Lower lobe of right lung (tissue), 2 donors: Measurements from ENCODE around the gene NXPE4. TPM values are rescaled to one million over a fixed set of nuclear protein-coding genes. Genes with fewer than 3 reads are reported as not detected.

ENCODE experiments used
- ATAC-seq, 2 donors: fragments of 200-7000 bp; cut with Tn5 transposase; one replicate each; pipeline ENCODE4 v1.9.1; 2020 to 2022; ENCODE audit warnings: mild to moderate bottlenecking in 2 of 2, moderate library complexity in 2 of 2
- DNase-seq: peaks from one replicate; pipeline ENCODE4 v3.0.0-alpha.2; 2020
- H3K27ac ChIP-seq: fragments of 200-600 bp; one replicate; pipeline ENCODE4 v1.8.0; 2022
- H3K27me3 ChIP-seq: fragments of 200-600 bp; one replicate; pipeline ENCODE4 v1.8.0; 2022; ENCODE audit warnings: low read depth
- H3K36me3 ChIP-seq: fragments of 200-600 bp; one replicate; pipeline ENCODE4 v1.8.0; 2022; ENCODE audit warnings: mild to moderate bottlenecking
- H3K4me1 ChIP-seq: fragments of 200-600 bp; one replicate; pipeline ENCODE4 v1.8.0; 2022
- H3K4me3 ChIP-seq: fragments of 200-600 bp; one replicate; pipeline ENCODE4 v1.8.0; 2022; ENCODE audit warnings: mild to moderate bottlenecking
- H3K9me3 ChIP-seq: fragments of 200-600 bp; one replicate; pipeline ENCODE4 v1.8.0; 2022
- intact Hi-C: fragments of 100-400 bp; cut with DNase I; formaldehyde crosslinking; loops from one replicate; pipeline ENCODE4 v1.11.0; 2022
- total RNA-seq: library from RNA; stranded (reverse); fragmentation: NEBNext Ultra II Directional; extraction: Animal tissue kit (Norgen Biotek cat#: 25700); gene quantifications from one replicate; pipeline ENCODE4 v1.2.1, GENCODE V29; 2021
- TF ChIP-seq, protein P1 (sequence below): fragments of 200-600 bp; IDR thresholded peaks from one replicate; pipeline ENCODE4 v1.8.0; 2022; ENCODE audit warnings: antibody characterized with exemption, mild to moderate bottlenecking
- donor health status: DM: no; HTN: yes; CAD: no; lungs with severe emphysema.

Gene NXPE4
- total RNA-seq, 1 donor from 2014 or later: not detected

- Histone ChIP-seq H3K36me3 (no peaks in the 10 kb centered on the region), H3K27me3 (no peaks in the 10 kb centered on the region), H3K4me3 (no peak overlapping the region), H3K4me1 (no peaks in the 10 kb centered on the region), H3K9me3 (no peaks in the 10 kb centered on the region), H3K27ac (no peak overlapping the region)
- DNase-seq: no peak
- ATAC-seq: no peak
- TF ChIP-seq, protein P1, sequence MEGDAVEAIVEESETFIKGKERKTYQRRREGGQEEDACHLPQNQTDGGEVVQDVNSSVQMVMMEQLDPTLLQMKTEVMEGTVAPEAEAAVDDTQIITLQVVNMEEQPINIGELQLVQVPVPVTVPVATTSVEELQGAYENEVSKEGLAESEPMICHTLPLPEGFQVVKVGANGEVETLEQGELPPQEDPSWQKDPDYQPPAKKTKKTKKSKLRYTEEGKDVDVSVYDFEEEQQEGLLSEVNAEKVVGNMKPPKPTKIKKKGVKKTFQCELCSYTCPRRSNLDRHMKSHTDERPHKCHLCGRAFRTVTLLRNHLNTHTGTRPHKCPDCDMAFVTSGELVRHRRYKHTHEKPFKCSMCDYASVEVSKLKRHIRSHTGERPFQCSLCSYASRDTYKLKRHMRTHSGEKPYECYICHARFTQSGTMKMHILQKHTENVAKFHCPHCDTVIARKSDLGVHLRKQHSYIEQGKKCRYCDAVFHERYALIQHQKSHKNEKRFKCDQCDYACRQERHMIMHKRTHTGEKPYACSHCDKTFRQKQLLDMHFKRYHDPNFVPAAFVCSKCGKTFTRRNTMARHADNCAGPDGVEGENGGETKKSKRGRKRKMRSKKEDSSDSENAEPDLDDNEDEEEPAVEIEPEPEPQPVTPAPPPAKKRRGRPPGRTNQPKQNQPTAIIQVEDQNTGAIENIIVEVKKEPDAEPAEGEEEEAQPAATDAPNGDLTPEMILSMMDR: no peak
- intact Hi-C loops: no loop called here
These were observed 32.5 kb downstream of the NXPE4 start for GRCh38 chr11:114563077-114563476.

DNA sequence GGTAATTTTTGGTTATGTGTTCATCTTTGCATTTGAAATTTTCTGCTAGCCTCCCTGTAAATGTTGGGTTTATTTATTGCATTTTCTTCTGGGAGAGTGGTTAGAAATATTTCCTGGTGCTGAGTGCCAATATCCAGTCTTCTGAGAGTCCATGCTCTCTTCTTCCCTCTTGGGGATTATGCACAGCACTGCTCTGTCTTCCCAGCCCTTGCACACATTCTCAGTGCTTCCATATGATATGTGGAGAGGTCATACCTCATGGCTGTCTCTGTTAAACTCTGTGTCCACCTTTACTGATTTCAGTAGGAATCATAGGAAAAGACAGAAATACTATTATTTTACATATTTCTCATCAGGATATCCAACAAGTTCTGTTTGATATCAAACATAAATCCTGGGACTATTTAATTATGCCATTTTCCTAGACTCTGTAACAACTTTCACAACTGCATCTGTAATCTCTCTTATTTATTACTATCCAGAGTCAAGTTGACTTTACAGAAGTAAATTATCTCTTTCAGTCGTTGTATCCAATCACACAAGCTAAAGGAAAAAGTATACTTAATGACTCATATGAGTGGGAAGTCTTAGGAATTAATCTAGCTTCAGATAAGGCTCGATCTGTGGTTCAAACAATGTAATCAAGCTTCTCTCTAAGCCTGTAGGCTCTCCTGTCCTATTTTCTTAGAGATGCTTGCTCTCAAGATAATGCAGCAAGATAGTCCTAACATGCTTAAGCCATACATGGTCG lies 33.2 kb downstream of the NXPE4 start:
- TF ChIP-seq, protein P1: no peak
- ATAC-seq (no peak), DNase-seq (no peak)
- Histone ChIP-seq H3K9me3 (no peaks in the 10 kb centered on the region), H3K36me3 (no peaks in the 10 kb centered on the region), H3K4me3 (no peak overlapping the region), H3K27me3 (no peaks in the 10 kb centered on the region), H3K27ac (no peak overlapping the region), H3K4me1 (no peaks in the 10 kb centered on the region)
- intact Hi-C loops: no loop called here

DNA sequence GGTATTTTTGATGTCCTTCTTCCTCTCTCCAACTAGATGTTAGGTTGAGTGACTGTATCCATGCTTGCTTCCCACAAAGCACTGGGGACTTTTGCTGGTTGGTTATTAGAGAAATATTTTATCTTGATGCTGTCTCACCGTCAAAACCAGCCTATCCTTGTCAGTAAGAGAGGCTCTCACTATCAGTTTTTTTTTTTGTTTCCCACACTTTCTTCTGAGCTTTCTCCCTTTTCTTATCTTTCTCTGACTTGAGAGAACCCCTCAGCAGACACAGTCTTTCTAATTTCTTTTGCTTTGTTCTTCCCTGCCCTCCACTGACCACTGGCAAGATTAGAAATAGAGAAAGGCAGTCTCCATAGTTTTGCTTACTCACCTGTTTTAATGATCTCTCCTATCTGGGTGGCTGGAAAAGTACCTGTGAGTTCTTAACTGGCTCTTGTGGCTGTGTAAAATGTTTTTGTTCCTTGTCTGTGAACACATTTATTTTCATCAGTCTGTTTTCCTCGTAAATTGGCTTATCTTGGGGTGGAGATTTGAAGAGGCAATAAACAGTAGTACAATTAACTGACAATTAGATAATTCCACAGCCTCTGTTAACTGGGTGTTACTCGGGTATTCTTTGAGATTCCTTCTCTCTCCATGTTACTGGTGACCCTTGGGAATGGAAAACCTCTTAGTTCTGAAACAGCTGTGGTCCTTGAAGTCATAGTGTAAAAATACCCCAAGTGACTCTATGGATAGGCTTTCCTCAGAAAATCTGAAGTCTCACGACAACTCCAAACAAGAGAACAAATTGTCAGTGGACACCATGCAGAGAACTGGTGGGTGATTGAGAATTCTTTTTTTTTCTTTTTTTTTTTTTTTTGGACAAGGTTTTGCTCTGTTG lies 35.9 kb downstream of the NXPE4 start, which contains the start of gene NXPE1:
NXPE1 (minus strand) TSS at position 457 of the 886 bp plus-strand sequence. CDS start 8,680 bp downstream, outside the sequence.
- TF ChIP-seq, protein P1: no peak
- ATAC-seq (no peak), DNase-seq (no peak)
- Histone ChIP-seq H3K9me3 (no peaks in the 10 kb centered on the region), H3K27me3 (no peaks in the 10 kb centered on the region), H3K4me1 (no peaks in the 10 kb centered on the region), H3K36me3 (no peaks in the 10 kb centered on the region), H3K27ac (no peak within 1 kb of the TSS), H3K4me3 (no peak within 1 kb of the TSS)
- intact Hi-C loops: no loop called here

DNA sequence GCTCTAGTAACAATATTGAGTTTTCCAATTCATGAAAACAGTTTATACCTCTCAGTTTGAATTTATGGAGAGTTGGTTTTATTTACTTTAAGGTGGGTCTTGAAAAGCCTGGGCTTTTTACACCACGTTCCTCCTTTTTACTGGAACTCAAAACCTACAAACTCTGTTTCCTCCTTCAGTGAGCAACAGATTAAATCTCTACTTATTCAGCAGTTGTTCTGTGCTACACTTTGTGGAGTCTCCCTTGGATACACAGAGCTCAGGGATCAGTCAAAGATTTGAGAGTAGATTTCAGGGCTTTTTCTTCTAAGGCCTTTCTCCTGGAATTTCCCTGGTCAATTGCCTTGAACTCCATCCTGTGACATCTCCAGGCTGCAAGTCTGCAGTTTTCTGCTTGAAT lies 39.5 kb downstream of the NXPE4 start:
- no peak for ATAC-seq
- H3K9me3 ChIP-seq: no peaks in the 10 kb centered on the region
- H3K36me3 ChIP-seq: no peaks in the 10 kb centered on the region
- no peaks in the 10 kb centered on the region for H3K27me3 ChIP-seq
- no peaks in the 10 kb centered on the region for H3K4me1 ChIP-seq
- no peak overlapping the region for H3K27ac ChIP-seq
- DNase-seq: no peak
- TF ChIP-seq, protein P1: no peak
- intact Hi-C loops: no loop called here
- no peak overlapping the region for H3K4me3 ChIP-seq

- TF ChIP-seq, protein P1: no peak
- intact Hi-C loops: no loop called here
- H3K27ac ChIP-seq: no peak overlapping the region
- no peaks in the 10 kb centered on the region for H3K27me3 ChIP-seq
- ATAC-seq: no peak
- H3K4me3 ChIP-seq: no peak overlapping the region
- DNase-seq: no peak
- no peaks in the 10 kb centered on the region for H3K36me3 ChIP-seq
- H3K4me1 ChIP-seq: no peaks in the 10 kb centered on the region
- H3K9me3 ChIP-seq: no peaks in the 10 kb centered on the region
These were observed 41.9 kb downstream of the NXPE4 start for GRCh38 chr11:114553642-114554041.
